KMS-11 (cell line): ENCODE results near the gene MAP7D3.

Source experiments
- H2AFZ ChIP-seq: fragments of 200-600 bp; sonication (generic); 2 replicates; pipeline ENCODE4 v1.6.1; 2016; ENCODE audit warnings: antibody characterized with exemption, mixed run types, low read depth
- H3K27ac ChIP-seq: fragments of 200-600 bp; sonication (generic); 2 replicates; pipeline ENCODE4 v1.6.1; 2016; ENCODE audit warnings: mild to moderate bottlenecking, mixed run types
- H3K27me3 ChIP-seq: fragments of 200-600 bp; sonication (generic); 2 replicates; pipeline ENCODE4 v1.6.1; 2017; ENCODE audit warnings: mild to moderate bottlenecking, low read depth, mixed run types, moderate library complexity; ENCODE audit not compliant: insufficient read depth
- H3K36me3 ChIP-seq: fragments of 200-600 bp; sonication (generic); 2 replicates; pipeline ENCODE4 v1.6.1; 2017; ENCODE audit warnings: mild to moderate bottlenecking, mixed run types; ENCODE audit not compliant: insufficient read depth
- H3K4me1 ChIP-seq: fragments of 200-600 bp; sonication (generic); 2 replicates; pipeline ENCODE4 v1.6.1; 2016; ENCODE audit warnings: mild to moderate bottlenecking, low read depth, mixed run types; ENCODE audit not compliant: poor library complexity, severe bottlenecking
- H3K4me2 ChIP-seq: fragments of 200-600 bp; sonication (generic); 2 replicates; pipeline ENCODE4 v1.7.0; 2016; ENCODE audit warnings: mild to moderate bottlenecking, mixed run types
- H3K4me3 ChIP-seq: fragments of 200-600 bp; sonication (generic); IDR thresholded peaks from 2 replicates; pipeline ENCODE4 v1.6.1; 2017; ENCODE audit warnings: low read depth, low read length, mixed read lengths; ENCODE audit not compliant: insufficient read depth
- H3K79me2 ChIP-seq: fragments of 200-600 bp; sonication (generic); 2 replicates; pipeline ENCODE4 v1.6.1; 2016; ENCODE audit warnings: low read depth, mixed run types; ENCODE audit not compliant: insufficient read depth
- H3K9ac ChIP-seq: fragments of 200-600 bp; sonication (generic); 2 replicates; pipeline ENCODE4 v1.6.1; 2016; ENCODE audit warnings: mild to moderate bottlenecking, mixed run types
- H4K20me1 ChIP-seq: fragments of 200-600 bp; sonication (generic); 2 replicates; pipeline ENCODE4 v1.6.1; 2016; ENCODE audit warnings: mild to moderate bottlenecking, mixed run types; ENCODE audit not compliant: insufficient read depth
- TF ChIP-seq, protein P1 (sequence below): fragments of 200-600 bp; sonication (generic); conservative IDR thresholded peaks from 2 replicates; pipeline ENCODE4 v1.6.1; 2017; ENCODE audit warnings: low read depth, mild to moderate bottlenecking, antibody characterized with exemption, low read length, moderate library complexity, mixed read lengths

Gene MAP7D3

DNA sequence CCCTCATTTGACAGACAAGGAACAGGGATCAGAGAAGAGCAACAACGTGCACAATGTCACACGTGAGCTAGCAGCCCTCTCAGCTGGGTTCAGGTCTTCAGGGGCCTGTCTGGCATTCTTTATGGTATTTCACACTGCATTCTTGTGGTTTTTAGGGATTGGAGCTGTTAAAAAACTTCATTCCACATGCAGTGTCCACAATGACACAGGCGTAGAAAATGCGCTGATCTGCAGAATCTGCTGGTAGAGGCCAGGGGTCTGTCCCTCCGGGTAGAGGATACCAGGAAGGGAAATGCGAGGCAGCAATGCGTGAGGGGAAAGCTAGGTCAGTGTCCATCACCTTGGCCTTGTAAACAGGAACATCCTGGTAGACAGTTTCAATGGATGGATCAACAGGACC is 36.6 kb downstream of the MAP7D3 start:
- H3K27me3 ChIP-seq, result no peaks in the 10 kb centered on the region
- TF ChIP-seq, protein P1, sequence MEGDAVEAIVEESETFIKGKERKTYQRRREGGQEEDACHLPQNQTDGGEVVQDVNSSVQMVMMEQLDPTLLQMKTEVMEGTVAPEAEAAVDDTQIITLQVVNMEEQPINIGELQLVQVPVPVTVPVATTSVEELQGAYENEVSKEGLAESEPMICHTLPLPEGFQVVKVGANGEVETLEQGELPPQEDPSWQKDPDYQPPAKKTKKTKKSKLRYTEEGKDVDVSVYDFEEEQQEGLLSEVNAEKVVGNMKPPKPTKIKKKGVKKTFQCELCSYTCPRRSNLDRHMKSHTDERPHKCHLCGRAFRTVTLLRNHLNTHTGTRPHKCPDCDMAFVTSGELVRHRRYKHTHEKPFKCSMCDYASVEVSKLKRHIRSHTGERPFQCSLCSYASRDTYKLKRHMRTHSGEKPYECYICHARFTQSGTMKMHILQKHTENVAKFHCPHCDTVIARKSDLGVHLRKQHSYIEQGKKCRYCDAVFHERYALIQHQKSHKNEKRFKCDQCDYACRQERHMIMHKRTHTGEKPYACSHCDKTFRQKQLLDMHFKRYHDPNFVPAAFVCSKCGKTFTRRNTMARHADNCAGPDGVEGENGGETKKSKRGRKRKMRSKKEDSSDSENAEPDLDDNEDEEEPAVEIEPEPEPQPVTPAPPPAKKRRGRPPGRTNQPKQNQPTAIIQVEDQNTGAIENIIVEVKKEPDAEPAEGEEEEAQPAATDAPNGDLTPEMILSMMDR, result no peak
- no peak overlapping the region for H3K4me2 ChIP-seq
- peaks cover 12% of the 10 kb centered on the region for H3K4me1 ChIP-seq
- no peak overlapping the region for H3K9ac ChIP-seq
- no peak overlapping the region for H2AFZ ChIP-seq
- no peaks in the 10 kb centered on the region for H3K36me3 ChIP-seq
- no peaks in the 10 kb centered on the region for H4K20me1 ChIP-seq
- no peak overlapping the region for H3K4me3 ChIP-seq
- no peaks in the 10 kb centered on the region for H3K79me2 ChIP-seq
- no peak overlapping the region for H3K27ac ChIP-seq

DNA sequence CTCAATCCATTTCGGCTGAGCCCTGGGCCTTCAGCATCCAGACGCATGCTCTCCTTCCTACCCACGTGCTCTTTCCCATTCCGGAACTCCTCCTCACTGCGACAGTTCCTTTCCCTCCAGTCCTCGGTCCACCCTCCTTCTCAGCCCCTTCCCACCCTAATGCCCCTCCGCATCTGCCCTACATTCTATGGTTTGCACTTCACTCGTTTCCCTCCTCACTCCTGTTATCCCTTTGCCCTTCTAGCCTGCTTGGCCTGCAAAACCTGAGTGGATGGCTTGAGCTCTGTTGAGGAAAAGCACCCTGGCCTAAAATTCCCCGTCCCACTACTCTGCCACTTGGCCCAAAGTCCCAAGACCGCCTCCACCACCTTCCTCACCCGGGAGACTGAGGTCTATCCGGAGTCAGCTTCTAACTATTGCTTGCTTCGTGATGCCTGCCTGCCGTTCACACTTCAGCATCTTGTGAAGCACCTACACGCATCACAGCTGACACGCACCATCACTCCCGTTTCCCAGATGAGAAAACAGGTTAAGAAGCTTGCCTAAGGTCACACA is 38.6 kb downstream of the MAP7D3 start:
- H3K27me3 ChIP-seq, result no peaks in the 10 kb centered on the region
- H2AFZ ChIP-seq, result no peak overlapping the region
- no peak overlapping the region for H3K4me2 ChIP-seq
- H3K9ac ChIP-seq, result no peak overlapping the region
- peaks cover 12% of the 10 kb centered on the region for H3K4me1 ChIP-seq
- no peaks in the 10 kb centered on the region for H3K79me2 ChIP-seq
- H3K36me3 ChIP-seq, result no peaks in the 10 kb centered on the region
- H3K27ac ChIP-seq, result no peak overlapping the region
- no peaks in the 10 kb centered on the region for H4K20me1 ChIP-seq
- no peak overlapping the region for H3K4me3 ChIP-seq
- TF ChIP-seq, protein P1, result no peak

GRCh38 chrX:136211766-136212556 is 39.2 kb downstream of the MAP7D3 start:
- H2AFZ ChIP-seq, result no peak overlapping the region
- no peaks in the 10 kb centered on the region for H3K27me3 ChIP-seq
- TF ChIP-seq, protein P1, result no peak
- peaks cover 12% of the 10 kb centered on the region for H3K4me1 ChIP-seq
- H3K4me2 ChIP-seq, result no peak overlapping the region
- no peak overlapping the region for H3K27ac ChIP-seq
- H3K9ac ChIP-seq, result no peak overlapping the region
- H3K4me3 ChIP-seq, result no peak overlapping the region
- H3K79me2 ChIP-seq, result no peaks in the 10 kb centered on the region
- H3K36me3 ChIP-seq, result no peaks in the 10 kb centered on the region
- no peaks in the 10 kb centered on the region for H4K20me1 ChIP-seq

DNA sequence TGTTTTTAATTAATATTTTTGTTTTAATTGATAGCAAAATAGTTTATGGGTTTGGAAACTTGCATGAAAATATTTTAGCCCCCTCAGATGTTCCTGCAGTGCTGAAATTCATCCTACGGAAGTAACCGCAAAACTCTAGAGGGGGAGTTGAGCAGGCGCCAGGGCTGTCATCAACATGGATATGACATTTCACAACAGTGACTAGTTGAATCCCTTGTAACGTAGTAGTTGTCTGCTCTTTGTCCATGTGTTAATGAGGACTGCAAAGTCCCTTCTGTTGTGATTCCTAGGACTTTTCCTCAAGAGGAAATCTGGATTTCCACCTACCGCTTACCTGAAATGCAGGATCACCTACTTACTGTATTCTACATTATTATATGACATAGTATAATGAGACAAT is 40.4 kb downstream of the MAP7D3 start:
- Histone ChIP-seq H3K27ac (no peak overlapping the region), H3K9ac (no peak overlapping the region), H3K27me3 (no peaks in the 10 kb centered on the region), H4K20me1 (no peaks in the 10 kb centered on the region), H3K36me3 (no peaks in the 10 kb centered on the region), H3K4me3 (no peak overlapping the region), H2AFZ (no peak overlapping the region), H3K4me1 (peaks cover 12% of the 10 kb centered on the region), H3K4me2 (no peak overlapping the region), H3K79me2 (no peaks in the 10 kb centered on the region)
- TF ChIP-seq, protein P1, result no peak
